ENCODE results near the gene SLC5A1.

GRCh38 chr22:32013200-32013599 lies 29.9 kb upstream of the SLC5A1 start:
- TF ChIP-seq EZH2phosphoT487 (conservative IDR thresholded peaks at IDR 0.05; ENCODE audit: low read length) (no peak), CTCF (IDR thresholded peaks at IDR 0.05; ENCODE audit: insufficient read depth, low read length, poor library complexity, severe bottlenecking) (no peak)

Data from SU-DHL-6 (cell line).